GM21723 (cell line): Measurements from ENCODE around the gene PCDH20.
"Not testable (repeated sequence)": the region's sequence is repeated elsewhere in the genome, so short reads cannot be mapped to it uniquely, and the experiment has no call there.

Source experiments
- ATAC-seq: cut with Tn5 transposase; IDR thresholded peaks from one replicate; pipeline ENCODE4 v1.9.1; 2021; ENCODE audit warnings: mild to moderate bottlenecking, moderate library complexity; ENCODE audit not compliant: unreplicated experiment

Gene PCDH20, protein sequence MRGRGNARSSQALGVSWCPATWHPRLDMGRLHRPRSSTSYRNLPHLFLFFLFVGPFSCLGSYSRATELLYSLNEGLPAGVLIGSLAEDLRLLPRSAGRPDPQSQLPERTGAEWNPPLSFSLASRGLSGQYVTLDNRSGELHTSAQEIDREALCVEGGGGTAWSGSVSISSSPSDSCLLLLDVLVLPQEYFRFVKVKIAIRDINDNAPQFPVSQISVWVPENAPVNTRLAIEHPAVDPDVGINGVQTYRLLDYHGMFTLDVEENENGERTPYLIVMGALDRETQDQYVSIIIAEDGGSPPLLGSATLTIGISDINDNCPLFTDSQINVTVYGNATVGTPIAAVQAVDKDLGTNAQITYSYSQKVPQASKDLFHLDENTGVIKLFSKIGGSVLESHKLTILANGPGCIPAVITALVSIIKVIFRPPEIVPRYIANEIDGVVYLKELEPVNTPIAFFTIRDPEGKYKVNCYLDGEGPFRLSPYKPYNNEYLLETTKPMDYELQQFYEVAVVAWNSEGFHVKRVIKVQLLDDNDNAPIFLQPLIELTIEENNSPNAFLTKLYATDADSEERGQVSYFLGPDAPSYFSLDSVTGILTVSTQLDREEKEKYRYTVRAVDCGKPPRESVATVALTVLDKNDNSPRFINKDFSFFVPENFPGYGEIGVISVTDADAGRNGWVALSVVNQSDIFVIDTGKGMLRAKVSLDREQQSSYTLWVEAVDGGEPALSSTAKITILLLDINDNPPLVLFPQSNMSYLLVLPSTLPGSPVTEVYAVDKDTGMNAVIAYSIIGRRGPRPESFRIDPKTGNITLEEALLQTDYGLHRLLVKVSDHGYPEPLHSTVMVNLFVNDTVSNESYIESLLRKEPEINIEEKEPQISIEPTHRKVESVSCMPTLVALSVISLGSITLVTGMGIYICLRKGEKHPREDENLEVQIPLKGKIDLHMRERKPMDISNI

DNA sequence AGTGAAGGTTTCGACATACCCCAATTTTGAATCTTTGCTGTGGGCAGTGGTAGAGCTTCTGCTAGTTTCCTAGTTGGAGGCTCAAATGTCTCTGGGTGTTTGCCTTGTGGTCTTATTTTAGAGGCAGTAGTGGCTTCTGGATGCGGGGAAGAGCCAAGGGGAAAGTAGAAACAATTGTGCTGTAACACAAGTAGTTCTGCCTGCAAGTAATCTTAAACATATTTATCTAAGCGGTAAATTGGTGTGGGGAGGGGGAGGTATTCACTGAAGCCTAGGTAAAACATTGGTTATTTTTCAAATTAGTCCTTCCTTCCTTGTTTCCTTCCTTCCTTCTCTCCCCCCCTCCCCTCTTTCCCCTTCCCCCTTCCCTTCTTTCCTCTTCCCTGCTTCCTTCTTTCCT, at the start of gene PCDH20:
Gene PCDH20, minus strand, starts transcription at position 101 of the 400 bp plus-strand sequence. CDS start 691 bp downstream, outside the sequence.
- ATAC-seq: no peak

DNA sequence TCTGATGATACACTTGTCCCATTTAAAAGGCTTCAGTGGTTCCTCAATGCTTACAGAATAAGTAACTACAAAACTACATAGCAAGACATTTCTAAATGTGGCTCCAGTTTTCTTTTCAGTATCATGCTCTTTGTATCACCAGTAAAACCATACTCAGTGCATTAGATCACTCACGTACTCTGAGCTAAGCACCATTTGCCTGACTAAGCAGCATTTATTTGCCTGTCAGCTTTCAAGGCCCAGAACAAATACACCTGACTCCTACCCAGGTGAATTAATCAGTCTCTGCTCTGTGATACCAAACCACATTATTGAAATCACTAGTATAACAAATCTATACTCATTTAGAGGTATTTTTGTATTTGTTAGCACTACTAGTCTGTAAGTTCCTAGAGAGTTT, 47.4 kb upstream of the PCDH20 start:
- ATAC-seq: no peak

GRCh38 chr13:61453121-61453520, 37.5 kb upstream of the PCDH20 start:
- ATAC-seq: no peak

- ATAC-seq: no peak
These were observed 16.4 kb upstream of the PCDH20 start for GRCh38 chr13:61432029-61432428.

DNA sequence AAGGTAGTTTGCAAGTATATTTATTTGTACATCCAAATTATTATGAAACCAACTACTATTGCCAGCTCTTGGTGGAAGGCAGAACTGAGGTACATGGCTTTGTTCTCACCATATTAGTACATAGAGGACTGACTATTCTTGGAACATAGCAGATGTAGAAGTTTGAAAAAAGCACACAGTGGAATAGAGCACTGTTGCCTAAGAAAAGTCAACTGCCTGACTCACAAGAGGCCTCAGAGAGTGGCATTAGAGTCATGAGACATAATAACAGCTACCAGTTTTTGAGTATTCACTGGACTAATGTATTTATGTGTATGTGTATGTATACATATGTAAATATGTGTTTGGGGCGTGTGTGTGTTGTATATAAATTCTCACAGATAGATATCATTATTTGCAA, 8.3 kb upstream of the PCDH20 start:
- ATAC-seq: no peak

DNA sequence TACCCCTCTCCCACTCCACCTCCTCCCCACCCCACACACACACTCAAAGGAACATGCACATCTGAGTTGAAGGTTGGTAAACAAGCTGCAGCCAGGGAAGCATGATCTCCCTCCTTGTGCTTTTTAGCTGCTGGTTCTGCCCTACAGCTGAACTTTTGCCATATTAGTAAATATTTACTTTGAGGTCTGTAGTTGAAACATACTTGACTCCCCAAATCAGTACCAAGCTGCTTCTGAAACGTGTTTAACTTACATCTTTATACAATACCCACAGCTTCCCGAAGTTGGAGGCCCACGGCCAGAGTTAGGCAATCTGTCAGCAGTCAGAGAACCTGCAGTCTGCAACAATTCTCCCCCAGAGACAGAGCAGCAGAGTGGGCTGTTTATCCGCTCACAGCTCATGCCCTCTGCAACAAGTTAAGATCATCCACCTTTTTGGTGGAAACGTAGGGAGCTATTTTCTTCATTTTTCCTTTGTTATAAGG, 1.5 kb upstream of the PCDH20 start:
- ATAC-seq: no peak

- ATAC-seq: no peak
These were observed 459 bp downstream of the PCDH20 start for GRCh38 chr13:61415058-61415721.

DNA sequence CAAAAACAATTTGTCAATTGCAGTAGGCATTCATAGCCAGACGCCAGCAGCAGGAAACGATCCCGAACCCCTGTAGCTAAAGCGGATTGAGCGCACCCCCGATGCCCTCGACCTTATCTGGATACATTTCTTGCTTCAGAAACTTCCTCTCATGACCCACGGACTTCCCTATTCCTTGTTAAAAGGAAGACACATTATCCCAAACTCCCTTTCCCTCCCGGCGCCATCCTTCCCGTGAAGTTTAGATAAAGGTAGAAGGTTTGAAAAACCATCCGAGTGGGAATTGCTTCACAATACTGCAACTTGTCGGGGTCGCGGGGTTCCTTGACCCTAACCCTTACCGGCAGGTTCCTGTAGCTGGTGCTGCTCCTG, 977 bp downstream of the PCDH20 start:
- ATAC-seq: no peak

DNA sequence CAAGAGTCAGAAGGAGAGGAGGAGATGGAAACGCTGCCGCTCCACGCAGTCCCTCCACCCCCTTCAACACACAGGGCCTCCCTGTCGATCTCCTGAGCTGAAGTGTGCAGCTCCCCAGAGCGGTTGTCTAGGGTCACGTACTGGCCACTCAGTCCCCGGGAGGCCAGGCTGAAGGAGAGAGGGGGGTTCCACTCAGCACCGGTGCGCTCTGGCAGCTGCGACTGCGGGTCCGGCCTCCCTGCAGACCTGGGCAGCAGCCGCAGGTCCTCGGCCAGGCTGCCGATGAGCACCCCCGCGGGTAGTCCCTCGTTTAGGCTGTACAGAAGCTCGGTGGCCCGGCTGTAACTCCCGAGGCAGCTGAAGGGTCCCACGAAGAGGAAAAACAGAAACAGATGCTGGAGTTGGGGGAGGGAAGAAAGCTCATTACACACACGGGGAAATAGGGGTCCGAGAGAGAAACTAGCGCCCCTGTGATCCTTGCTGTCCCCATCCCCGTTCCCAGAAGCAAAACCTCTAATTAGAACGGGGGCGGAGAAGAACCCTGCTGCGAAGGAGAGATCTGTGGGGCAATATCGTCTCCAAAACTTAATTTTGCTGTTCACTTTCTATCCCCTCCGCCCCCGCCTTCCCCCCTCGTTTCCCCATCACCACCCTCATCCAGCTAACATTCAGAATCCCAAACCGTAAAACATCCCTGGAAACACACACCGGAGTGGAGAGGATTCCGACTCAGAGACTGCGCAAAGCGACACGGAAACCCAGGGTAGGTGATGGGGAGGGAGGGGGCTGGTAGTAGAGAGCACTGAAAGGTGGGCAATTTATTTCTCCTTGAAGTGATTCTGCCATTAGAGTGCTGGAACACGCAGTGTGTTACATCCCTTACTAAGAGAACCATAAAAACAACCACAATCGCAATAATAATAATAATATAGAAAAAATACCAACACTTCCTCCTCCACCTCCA, 1.8 kb downstream of the PCDH20 start:
- no peak for ATAC-seq

DNA sequence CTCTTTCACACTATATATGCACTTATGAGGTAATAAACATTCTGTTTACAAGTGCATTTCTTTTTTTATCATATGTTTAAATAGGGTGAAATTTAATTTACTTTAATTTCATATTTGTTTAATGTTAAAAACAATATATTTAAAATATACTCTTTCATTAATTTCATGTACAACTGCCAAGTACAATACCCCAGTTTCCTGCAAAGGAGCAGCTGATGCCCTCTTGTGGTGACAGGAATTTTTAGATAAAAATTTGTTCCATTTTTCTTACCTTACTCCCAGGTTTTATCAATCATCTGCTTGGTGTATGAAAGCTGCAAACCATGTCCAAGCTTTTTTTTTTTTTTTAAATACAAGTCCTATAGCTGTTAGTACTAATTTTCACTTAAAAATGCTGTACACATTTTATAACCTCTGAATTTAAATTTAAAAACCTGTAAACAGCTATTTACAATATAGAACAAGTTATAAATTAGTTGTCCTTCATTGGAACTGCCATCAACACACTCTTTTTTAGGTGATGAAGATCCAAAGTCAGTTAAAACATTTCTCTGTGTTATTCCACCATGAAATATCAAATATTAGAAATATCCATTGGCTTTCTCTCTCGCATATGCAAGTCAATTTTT, 4.9 kb downstream of the PCDH20 start:
- ATAC-seq: no peak

DNA sequence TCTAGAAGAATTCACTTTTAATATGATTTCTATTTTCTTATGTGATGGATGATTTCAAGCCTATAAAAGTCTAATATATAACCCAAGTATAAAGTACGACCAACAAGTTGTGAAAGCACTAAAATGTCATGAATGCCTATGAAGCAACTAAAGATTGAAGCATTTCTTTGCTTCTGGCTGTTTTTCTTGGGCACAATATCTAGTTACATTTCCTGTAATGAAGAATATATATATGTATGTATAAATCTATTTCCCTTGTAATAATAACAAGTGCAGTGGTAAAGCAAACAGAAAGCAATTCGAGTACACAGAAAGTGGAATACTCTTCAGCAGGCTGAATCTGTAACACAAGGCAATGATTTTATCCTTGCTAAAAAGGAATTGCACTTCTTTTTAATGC, 5.4 kb downstream of the PCDH20 start:
- ATAC-seq: no peak

DNA sequence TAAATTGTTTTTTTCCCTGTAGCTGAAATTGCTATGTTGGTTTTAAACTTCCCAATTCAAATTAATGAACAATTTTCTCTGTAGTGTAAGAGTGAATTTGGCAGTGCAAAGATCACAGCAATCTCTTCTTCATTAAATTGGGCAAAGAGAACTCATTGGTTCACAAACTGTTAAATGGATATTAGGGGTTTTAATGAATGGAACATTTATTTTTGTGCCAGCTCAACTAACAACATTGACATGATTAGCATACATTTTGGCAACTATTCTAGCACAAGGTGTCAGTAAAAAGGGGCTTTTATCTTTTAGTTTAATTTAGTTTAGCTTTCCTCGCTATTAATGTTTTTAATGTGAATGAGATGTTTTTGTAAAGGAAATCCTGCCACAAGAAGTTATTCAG, 7.1 kb downstream of the PCDH20 start:
- ATAC-seq: no peak

GRCh38 chr13:61406275-61406674, 9.4 kb downstream of the PCDH20 start:
- ATAC-seq: no peak

DNA sequence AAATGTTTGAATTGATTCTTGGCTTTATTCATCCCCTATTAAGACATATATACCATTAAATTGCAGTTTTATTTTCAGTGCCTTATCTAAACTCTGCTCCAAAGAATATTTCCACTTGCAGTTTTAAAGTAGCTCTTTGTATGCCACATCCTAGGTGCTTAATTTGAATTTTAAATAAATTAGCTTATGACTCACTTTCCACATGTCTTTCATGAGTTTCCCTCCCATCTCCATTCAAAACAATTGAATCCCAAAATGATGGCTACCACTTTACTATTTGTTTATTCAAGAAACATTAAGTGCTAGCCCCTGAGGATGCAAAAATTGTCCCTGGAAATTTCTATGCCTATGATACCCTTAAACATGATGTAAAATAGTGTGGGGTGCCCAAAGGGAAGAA, 19.5 kb downstream of the PCDH20 start:
- no peak for ATAC-seq

DNA sequence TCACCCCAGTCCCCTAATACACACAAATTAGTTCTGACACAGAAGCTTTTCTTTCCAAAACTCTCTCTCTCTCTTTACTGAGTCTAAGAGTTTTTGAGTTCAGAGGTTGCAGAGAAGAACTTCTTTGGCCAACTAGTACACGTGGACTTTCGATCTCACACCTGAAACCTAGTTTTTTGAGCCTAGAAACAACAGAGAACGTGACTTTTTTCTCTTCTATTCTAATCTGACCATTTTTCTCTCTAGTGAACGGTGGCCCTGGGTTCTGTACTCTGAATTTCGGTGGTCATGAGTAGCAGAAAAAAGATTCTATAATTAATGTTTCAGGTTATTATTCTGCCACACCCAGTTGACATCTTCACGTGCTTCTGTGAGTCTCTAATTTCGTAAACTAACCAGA, 24.2 kb downstream of the PCDH20 start:
- no peak for ATAC-seq

DNA sequence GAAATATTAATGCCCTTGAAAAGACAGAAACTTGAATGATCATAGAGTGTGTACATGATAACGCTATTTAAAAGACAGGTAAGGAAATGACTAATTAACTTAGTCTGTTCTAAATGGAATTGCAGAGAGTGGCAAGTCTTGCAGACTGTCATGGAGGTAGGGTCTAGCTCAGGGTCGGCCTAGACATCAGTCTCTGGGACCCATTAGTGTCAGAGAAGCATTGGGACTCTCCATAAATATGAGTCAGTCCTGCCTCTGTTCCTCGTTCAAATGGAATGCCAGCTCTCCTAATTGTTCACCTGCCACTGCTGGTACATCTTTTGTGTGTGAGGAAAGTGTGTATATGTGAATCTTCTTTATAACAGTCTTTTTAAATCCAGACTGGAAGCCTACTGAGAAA, 28.0 kb downstream of the PCDH20 start:
- ATAC-seq: no peak

- ATAC-seq: no peak
These were observed 32.5 kb downstream of the PCDH20 start for GRCh38 chr13:61383111-61383510.

GRCh38 chr13:61370520-61370919, 45.1 kb downstream of the PCDH20 start:
- no peak for ATAC-seq

DNA sequence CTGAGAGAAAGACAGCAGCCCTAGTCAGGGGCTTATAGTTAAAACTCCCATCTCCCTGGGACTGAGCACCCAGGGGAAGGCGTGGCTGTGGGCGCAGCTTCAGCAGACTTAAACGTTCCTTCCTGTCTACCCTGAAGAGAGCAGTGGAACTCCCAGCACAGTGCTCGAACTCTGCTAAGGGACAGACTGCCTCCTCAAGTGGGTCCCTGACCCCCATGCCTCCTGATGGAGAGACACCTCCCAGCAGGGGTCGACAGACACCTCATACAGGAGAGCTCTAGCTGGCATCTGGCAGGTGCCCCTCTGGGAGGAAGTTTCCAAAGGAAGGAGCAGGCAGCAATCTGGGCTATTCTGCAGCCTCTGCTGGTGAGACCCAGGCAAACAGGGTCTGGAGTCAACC, 51.0 kb downstream of the PCDH20 start:
- not testable (repeated sequence) for ATAC-seq

GRCh38 chr13:61362522-61362921, 53.1 kb downstream of the PCDH20 start:
- ATAC-seq: no peak
